HG03378 (cell line): Measurements from ENCODE around the gene CRY2.

Experiments
- ATAC-seq: cut with Tn5 transposase; IDR thresholded peaks from one replicate; pipeline ENCODE4 v1.9.1; 2021; ENCODE audit warnings: mild to moderate bottlenecking, moderate library complexity; ENCODE audit not compliant: unreplicated experiment

Gene CRY2

GRCh38 chr11:45877221-45877620 is 29.9 kb downstream of the CRY2 start:
- ATAC-seq: no peak

GRCh38 chr11:45877845-45878244 is 30.6 kb downstream of the CRY2 start:
- no peak for ATAC-seq

GRCh38 chr11:45879803-45880686 is 32.8 kb downstream of the CRY2 start:
- no peak for ATAC-seq

GRCh38 chr11:45880772-45881570 is 33.7 kb downstream of the CRY2 start:
- no peak for ATAC-seq

- ATAC-seq: no peak
Measured at GRCh38 chr11:45881708-45882368, 34.6 kb downstream of the CRY2 start.

- ATAC-seq: no peak
Measured at GRCh38 chr11:45884596-45885185, 37.4 kb downstream of the CRY2 start.

GRCh38 chr11:45885274-45885920 is 38.1 kb downstream of the CRY2 start, which contains the start of gene MAPK8IP1:
MAPK8IP1 (plus strand) TSS chr11:45885651; CDS start chr11:45885821, 170 bp downstream.
- ATAC-seq: no peak

GRCh38 chr11:45885921-45886721 is 38.8 kb downstream of the CRY2 start:
- no peak for ATAC-seq

- ATAC-seq: no peak
Measured at GRCh38 chr11:45886816-45887520, 39.7 kb downstream of the CRY2 start.

- no peak for ATAC-seq
Measured at GRCh38 chr11:45887587-45887986, 40.3 kb downstream of the CRY2 start.

GRCh38 chr11:45889555-45889954 is 42.3 kb downstream of the CRY2 start:
- ATAC-seq: no peak

- no peak for ATAC-seq
Measured at GRCh38 chr11:45889966-45890365, 42.7 kb downstream of the CRY2 start.

GRCh38 chr11:45890886-45891550 is 43.7 kb downstream of the CRY2 start:
- ATAC-seq: no peak

GRCh38 chr11:45892856-45893255 is 45.6 kb downstream of the CRY2 start:
- ATAC-seq: no peak

- no peak for ATAC-seq
Measured at GRCh38 chr11:45894555-45895247, 47.4 kb downstream of the CRY2 start.

GRCh38 chr11:45895553-45896259 is 48.4 kb downstream of the CRY2 start:
- no peak for ATAC-seq

- ATAC-seq: no peak
Measured at GRCh38 chr11:45896422-45896984, 49.2 kb downstream of the CRY2 start.
